Cardiac fibroblast (primary cell): Measurements from ENCODE around the gene MYOCOS.

Source experiments
- DNase-seq, 2 donors: peaks; one replicate each; pipeline versions ENCODE4 v3.0.0 to v3.0.0-alpha.2; 2010; ENCODE audit warnings: low read depth in 2 of 2
- H3K4me3 ChIP-seq, 2 donors: replicated peaks in 1 of 2; 1 replicate in 1 of 2; 2 replicates in 1 of 2; pipeline ENCODE4 v1.5.1; 2011; ENCODE audit warnings: low read depth in 2 of 2, low read length in 2 of 2, mild to moderate bottlenecking in 2 of 2, moderate library complexity in 1 of 2
- TF ChIP-seq, protein P1 (sequence below): IDR thresholded peaks from one replicate; pipeline ENCODE4 v1.5.1; 2011; ENCODE audit warnings: low read depth, mild to moderate bottlenecking, low read length, inconsistent platforms

The MYOCOS gene

DNA sequence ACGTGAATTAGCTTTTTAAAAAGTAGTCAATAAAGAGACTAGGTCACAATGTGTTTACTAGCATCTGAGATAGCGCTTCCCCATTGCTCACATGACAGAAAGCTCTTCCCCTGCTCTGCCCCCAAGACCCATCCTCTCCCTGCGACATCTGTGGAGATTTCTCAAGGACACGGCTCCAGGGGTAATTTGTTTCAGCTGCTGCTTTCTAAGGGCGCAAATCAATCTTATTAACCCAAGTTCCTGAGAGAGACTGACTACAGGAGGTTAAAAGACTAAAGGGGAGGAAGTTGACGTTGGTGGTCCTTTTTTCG, at the start of gene MYOCOS:
TSS of gene MYOCOS (plus strand) at position 92 of the 311 bp plus-strand sequence. CDS start 1,641 bp downstream, outside the sequence.
- TF ChIP-seq, protein P1, sequence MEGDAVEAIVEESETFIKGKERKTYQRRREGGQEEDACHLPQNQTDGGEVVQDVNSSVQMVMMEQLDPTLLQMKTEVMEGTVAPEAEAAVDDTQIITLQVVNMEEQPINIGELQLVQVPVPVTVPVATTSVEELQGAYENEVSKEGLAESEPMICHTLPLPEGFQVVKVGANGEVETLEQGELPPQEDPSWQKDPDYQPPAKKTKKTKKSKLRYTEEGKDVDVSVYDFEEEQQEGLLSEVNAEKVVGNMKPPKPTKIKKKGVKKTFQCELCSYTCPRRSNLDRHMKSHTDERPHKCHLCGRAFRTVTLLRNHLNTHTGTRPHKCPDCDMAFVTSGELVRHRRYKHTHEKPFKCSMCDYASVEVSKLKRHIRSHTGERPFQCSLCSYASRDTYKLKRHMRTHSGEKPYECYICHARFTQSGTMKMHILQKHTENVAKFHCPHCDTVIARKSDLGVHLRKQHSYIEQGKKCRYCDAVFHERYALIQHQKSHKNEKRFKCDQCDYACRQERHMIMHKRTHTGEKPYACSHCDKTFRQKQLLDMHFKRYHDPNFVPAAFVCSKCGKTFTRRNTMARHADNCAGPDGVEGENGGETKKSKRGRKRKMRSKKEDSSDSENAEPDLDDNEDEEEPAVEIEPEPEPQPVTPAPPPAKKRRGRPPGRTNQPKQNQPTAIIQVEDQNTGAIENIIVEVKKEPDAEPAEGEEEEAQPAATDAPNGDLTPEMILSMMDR = no peak
- DNase-seq = no peak
- H3K4me3 ChIP-seq = no peak within 1 kb of the TSS

DNA sequence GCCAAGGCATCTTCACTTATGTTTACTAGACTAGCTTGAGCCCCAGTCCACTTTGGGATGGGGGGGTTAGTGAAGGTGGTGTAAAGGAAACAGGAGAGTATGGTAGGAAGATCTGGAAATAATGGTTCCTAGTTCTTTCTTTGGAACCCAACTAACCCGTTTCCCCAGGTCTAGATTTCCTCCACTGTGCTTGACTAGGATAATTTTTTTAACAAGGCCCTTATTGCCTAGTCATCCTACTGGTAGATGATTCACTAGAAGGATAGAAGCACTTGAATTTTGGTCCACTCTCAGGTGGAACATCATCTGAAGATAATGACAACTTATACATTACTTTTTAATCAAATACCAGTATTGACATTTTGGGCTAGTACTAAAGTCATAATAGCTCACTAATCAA, 45.9 kb upstream of the MYOCOS start:
- no peak overlapping the region for H3K4me3 ChIP-seq
- DNase-seq = no peak
- TF ChIP-seq, protein P1 = no peak

- H3K4me3 ChIP-seq = no peak overlapping the region
- no peak for DNase-seq
- TF ChIP-seq, protein P1 = no peak
These were observed 40.8 kb upstream of the MYOCOS start for GRCh38 chr1:171581226-171581625.

DNA sequence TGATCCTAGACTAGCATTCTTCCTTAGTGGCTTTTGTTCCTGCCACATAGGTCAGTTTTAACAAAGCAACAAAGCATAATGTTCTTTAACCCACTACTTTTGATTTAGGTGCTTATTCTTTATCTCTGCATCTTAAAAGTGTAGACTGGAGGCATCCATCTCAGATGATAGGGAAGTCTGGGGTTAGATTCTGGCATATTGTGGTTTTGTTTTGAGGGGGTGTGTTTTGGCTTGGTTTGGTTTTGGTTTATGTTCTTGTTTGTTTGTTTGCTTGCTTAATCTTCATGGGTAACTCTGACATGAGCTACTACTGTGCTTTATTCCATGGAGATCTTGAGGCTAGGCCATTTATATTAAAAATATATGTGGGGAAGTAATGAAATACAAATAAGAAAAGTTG, 40.3 kb upstream of the MYOCOS start:
- no peak overlapping the region for H3K4me3 ChIP-seq
- TF ChIP-seq, protein P1 = no peak
- DNase-seq = no peak

DNA sequence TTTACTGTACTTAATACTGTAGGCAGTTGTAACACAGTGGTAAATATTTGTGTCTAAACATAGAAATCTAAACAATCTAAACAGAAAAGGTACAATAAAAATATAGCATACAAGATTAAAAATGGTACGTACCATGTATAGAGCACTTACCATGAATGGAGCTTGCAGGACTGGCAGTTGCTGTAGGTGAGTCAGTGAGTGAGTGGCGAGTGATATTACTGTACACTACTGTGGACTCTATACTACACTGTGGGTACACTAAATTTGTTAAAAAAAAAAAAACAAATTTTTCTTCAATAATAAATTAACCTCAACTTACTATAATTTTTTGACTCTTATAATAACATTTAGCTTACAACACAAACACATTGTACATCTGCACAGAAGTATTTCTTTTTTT, 39.5 kb upstream of the MYOCOS start:
- no peak overlapping the region for H3K4me3 ChIP-seq
- DNase-seq = no peak
- TF ChIP-seq, protein P1 = no peak

- peak in 1 of 2 donors; percentile 38 for DNase-seq
- TF ChIP-seq, protein P1 = no peak
- H3K4me3 ChIP-seq = no peak overlapping the region
These were observed 38.3 kb upstream of the MYOCOS start for GRCh38 chr1:171583591-171584201.

GRCh38 chr1:171585715-171586114, 36.3 kb upstream of the MYOCOS start:
- no peak for DNase-seq
- H3K4me3 ChIP-seq = no peak overlapping the region
- TF ChIP-seq, protein P1 = no peak
